Epithelial cell of alveolus of lung (primary cell): ENCODE data around the gene KLHL36. TPM values are rescaled to one million over a fixed set of nuclear protein-coding genes. Genes with fewer than 3 reads are reported as not detected.

ENCODE experiments used
- total RNA-seq: library from RNA; depleted of rRNA; stranded (reverse); fragments of >200 nt; gene quantifications from 2 replicates; pipeline ENCODE4 v1.2.1, GENCODE V29; 2015

Gene KLHL36
- 37.8 and 37.9 TPM in 2 replicates for total RNA-seq

DNA sequence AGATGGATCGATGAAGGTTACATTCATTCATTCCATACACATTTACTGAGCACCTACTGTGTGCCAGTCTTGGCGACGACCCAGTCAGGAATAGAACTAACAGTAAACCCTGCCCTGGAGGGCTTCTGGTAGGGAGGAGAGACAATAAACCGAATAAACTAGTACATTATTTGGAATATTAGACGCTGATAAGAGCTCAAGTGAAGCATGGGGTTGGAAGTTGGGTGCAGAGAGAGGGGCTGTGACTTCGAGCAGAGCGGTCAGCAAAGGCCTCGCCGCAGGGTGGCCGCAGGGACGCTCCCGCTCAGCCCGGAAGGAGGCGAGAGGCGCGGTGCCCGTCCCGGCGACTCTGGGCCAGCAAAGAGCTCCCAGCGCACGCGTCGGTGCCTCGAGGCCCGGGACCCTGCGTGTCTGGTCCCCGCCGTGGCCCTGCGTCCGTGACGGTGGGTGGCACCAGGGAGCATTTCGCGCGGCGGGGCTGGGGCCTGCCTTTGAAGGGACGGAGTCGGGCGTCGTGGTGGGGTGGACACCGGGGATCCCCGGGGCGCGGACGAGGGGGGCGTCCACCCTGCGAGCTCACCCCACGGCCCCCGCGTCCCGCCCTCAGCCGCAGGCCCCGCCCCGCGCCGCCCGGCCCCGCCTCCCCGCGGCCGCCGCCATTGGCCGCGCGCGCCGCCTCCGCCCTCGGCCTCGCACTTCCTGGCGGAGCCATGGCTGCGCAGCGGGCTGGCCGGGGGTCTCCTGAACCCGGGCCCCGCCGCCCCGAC lies at the start of gene KLHL36:
TSS of gene KLHL36 (plus strand) at position 684 of the 767 bp plus-strand sequence. CDS start 2,357 bp downstream, outside the sequence.

DNA sequence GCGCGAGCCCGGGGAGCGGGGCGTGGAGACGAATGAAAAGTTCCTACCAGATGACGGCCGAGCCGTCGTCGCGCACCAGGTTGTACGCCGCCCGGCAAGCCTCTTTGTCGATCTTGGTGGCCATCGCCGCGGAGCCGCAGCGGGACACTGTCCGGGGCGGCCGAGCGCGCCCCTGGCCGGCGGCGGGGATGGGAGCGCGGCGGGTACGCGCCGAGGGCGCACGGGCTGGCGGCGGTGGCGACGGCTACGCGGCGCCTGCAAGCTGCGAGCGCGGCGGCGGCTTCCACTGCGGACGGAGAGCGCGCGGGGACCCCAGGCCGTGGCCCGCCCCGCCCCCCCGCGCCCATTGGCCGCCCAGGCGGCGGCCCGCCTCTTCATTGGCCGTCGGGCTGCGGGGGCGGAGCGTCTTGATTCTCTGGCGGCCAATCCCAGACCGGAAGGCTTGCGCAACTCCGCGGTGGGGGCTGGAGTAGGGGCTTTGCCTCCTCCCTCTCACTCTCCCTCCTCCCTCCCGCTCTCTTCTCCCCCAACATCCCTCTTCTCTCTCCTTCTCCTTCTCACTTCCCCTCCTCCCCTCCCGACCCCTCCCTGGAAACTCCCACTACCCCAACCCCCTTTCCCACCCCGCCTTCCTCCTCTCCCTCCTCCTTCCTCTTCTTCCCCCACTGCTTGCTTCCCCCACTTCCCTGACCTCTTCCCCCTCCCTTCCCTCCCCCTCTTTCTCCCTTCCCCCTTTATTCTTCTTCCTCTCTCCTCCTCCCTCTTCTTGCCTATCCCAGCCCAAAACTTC lies 30.3 kb upstream of the KLHL36 start, which contains the start of gene COTL1:
TSS of gene COTL1 (minus strand) at position 288 of the 790 bp plus-strand sequence. CDS start at position 124, 164 bp downstream.

DNA sequence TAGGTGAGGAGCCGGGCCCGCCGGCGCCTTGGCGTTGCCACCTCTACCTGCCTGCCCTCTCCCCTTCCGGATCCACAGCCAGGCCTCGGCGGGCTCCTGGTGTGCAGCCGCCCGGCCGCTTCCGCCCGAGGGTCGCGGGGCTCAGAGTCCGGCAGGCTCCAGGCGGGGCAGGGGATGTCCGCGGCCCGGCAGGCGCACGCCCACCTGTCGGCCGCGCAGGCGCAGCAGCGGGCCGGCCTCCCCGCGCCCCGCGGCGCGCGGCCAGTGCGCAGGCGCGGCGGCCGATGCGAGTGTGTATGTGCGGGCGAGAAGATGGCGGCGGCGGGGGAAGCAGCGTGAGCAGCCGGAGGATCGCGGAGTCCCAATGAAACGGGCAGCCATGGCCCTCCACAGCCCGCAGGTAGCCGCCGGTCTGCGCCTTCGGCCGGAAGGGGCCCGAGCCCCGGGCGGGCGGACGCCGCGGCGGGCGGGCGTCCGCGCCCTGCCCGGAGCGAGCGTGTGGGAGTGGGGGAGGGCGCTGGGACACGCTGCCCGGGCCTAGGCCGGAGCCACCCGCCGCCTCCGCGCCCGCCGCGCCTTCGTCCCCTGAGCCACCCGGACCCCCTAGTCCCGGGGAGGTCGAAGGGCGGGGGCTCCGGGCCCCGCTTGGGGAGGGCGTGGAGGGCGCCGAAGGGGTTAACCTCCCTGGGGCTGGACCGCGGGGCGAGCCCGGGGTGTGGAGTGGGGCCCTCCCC lies 51.6 kb downstream of the KLHL36 start, which contains the start of gene USP10:
TSS of gene USP10 (plus strand) at position 289 of the 734 bp plus-strand sequence. CDS start at position 380, 91 bp downstream.

Other genes with a start within 250 kb of the KLHL36 start
- 9.6 and 18.4 TPM in 2 replicates for gene MEAK7, start 143.9 kb upstream of the KLHL36 start, total RNA-seq
- 130 and 368 TPM in 2 replicates for gene COTL1, start 30.4 kb upstream of the KLHL36 start, total RNA-seq
- gene USP10, start 51.5 kb downstream of the KLHL36 start, total RNA-seq = 64.3 and 67.0 TPM in 2 replicates
- gene CRISPLD2, start 171.5 kb downstream of the KLHL36 start, total RNA-seq = 113 and 252 TPM in 2 replicates